Ramos (cell line): ENCODE measurements around the gene CCDC9B.

Experiments
- in situ Hi-C: fragments of 300-500 bp; cut with MboI; formaldehyde crosslinking; loops from one replicate; pipeline ENCODE4 v1.14.3; 2022; ENCODE audit warnings: low sequenced_read_pairs; ENCODE audit not compliant: unreplicated experiment

CCDC9B gene

GRCh38 chr15:40340740-40341400, at the start of gene CCDC9B:
CCDC9B (minus strand) TSS chr15:40340939; CDS start chr15:40340819, 120 bp downstream.
- in situ Hi-C loops: no loop called here

GRCh38 chr15:40389824-40390595, 49.3 kb upstream of the CCDC9B start:
- in situ Hi-C loops: no loop called here

- in situ Hi-C loops: no loop called here
Measured at GRCh38 chr15:40388941-40389823, 48.4 kb upstream of the CCDC9B start.

- in situ Hi-C loops: no loop called here
Measured at GRCh38 chr15:40386480-40386879, 45.7 kb upstream of the CCDC9B start.

GRCh38 chr15:40382580-40383456, 42.1 kb upstream of the CCDC9B start, which contains the start of gene KNSTRN:
KNSTRN (plus strand) TSS chr15:40382721; CDS start chr15:40382836, 115 bp downstream.
- in situ Hi-C loops: no loop called here

GRCh38 chr15:40381818-40382529, 41.2 kb upstream of the CCDC9B start:
- in situ Hi-C loops: no loop called here

GRCh38 chr15:40380636-40381035, 39.9 kb upstream of the CCDC9B start:
- in situ Hi-C loops: no loop called here

GRCh38 chr15:40379853-40380252, 39.1 kb upstream of the CCDC9B start:
- in situ Hi-C loops: no loop called here

GRCh38 chr15:40379374-40379773, 38.6 kb upstream of the CCDC9B start:
- in situ Hi-C loops: no loop called here

GRCh38 chr15:40377606-40378005, 36.9 kb upstream of the CCDC9B start:
- in situ Hi-C loops: no loop called here

GRCh38 chr15:40372981-40373380, 32.2 kb upstream of the CCDC9B start:
- in situ Hi-C loops: no loop called here

- in situ Hi-C loops: no loop called here
Measured at GRCh38 chr15:40369971-40370370, 29.2 kb upstream of the CCDC9B start.

- in situ Hi-C loops: no loop called here
Measured at GRCh38 chr15:40369474-40369869, 28.7 kb upstream of the CCDC9B start.

- in situ Hi-C loops: no loop called here
Measured at GRCh38 chr15:40368719-40369473, 28.2 kb upstream of the CCDC9B start.

GRCh38 chr15:40367686-40368611, 27.2 kb upstream of the CCDC9B start:
- in situ Hi-C loops: no loop called here

- in situ Hi-C loops: no loop called here
Measured at GRCh38 chr15:40367371-40367685, 26.6 kb upstream of the CCDC9B start.
